ENCODE results near the gene HDLBP.

The HDLBP gene

GRCh38 chr2:241209271-241209670, 106.2 kb downstream of the HDLBP start:
- H3K4me3 ChIP-seq (ENCODE audit: low read length in 2 of 2), result no peak overlapping the region
- H3K9ac ChIP-seq (ENCODE audit: low read length in 2 of 2), result no peak overlapping the region
- no peak overlapping the region for H3K27ac ChIP-seq (ENCODE audit: low read length)
- no peaks in the 10 kb centered on the region for H3K4me1 ChIP-seq (ENCODE audit: control insufficient read depth, insufficient read depth, low read length)
- H3K36me3 ChIP-seq (ENCODE audit: control insufficient read depth in 2 of 2, insufficient read depth in 2 of 2, low read length in 2 of 2), result no peaks in the 10 kb centered on the region
- H3K27me3 ChIP-seq (ENCODE audit: control insufficient read depth in 1 of 2, insufficient read depth in 2 of 2, low read length in 2 of 2), result no peaks in the 10 kb centered on the region
- no peaks in the 10 kb centered on the region for H3K9me3 ChIP-seq (ENCODE audit: control insufficient read depth in 2 of 2, low read length in 2 of 2)

DNA sequence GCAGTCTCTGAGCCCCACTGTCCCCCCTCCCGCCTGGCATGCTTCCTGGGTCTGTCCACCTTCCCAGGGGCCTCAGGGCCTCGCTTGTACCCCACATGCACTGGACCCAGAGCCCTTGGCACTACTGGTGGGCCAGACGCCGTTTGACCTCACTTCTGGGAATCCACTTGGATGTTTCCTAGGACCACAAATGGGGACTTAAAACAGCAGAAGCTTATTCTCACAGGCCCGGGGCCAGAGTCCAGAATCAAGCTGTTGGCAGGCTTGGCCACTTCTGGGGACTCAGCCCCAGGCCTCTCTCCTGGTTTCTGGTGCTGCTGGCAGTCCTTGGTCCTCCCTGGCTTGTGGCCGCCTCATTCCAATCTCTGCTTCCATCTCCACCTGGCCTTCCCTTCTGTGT, 107.4 kb downstream of the HDLBP start:
- Histone ChIP-seq H3K9me3 (ENCODE audit: control insufficient read depth in 2 of 2, low read length in 2 of 2) (no peaks in the 10 kb centered on the region), H3K27ac (ENCODE audit: low read length) (no peak overlapping the region), H3K4me1 (ENCODE audit: control insufficient read depth, insufficient read depth, low read length) (no peaks in the 10 kb centered on the region), H3K4me3 (ENCODE audit: low read length in 2 of 2) (no peak overlapping the region), H3K36me3 (ENCODE audit: control insufficient read depth in 2 of 2, insufficient read depth in 2 of 2, low read length in 2 of 2) (no peaks in the 10 kb centered on the region), H3K27me3 (ENCODE audit: control insufficient read depth in 1 of 2, insufficient read depth in 2 of 2, low read length in 2 of 2) (no peaks in the 10 kb centered on the region), H3K9ac (ENCODE audit: low read length in 2 of 2) (no peak overlapping the region)

GRCh38 chr2:241207641-241208040, 107.8 kb downstream of the HDLBP start:
- Histone ChIP-seq H3K27ac (ENCODE audit: low read length) (no peak overlapping the region), H3K9me3 (ENCODE audit: control insufficient read depth in 2 of 2, low read length in 2 of 2) (no peaks in the 10 kb centered on the region), H3K4me1 (ENCODE audit: control insufficient read depth, insufficient read depth, low read length) (no peaks in the 10 kb centered on the region), H3K4me3 (ENCODE audit: low read length in 2 of 2) (no peak overlapping the region), H3K27me3 (ENCODE audit: control insufficient read depth in 1 of 2, insufficient read depth in 2 of 2, low read length in 2 of 2) (no peaks in the 10 kb centered on the region), H3K9ac (ENCODE audit: low read length in 2 of 2) (no peak overlapping the region), H3K36me3 (ENCODE audit: control insufficient read depth in 2 of 2, insufficient read depth in 2 of 2, low read length in 2 of 2) (no peaks in the 10 kb centered on the region)

DNA sequence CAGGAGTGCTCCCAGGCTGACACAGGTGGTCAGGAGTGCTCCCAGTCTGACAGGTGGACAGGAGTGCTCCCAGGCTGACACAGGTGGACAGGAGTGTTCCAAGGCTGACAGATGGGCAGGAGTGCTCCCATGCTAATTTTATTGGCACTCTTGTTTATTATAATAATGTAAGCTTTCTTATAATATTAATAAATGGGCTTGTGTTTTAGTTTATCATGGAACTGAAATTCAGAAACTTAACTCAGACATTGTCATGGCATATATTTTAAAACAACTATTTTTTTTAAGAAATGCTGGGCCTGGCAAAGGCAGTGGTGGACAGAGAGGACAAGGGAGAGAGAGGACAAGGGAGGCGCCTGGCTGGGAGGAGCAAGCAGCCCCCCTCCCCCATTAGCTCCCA, 108.3 kb downstream of the HDLBP start:
- no peak overlapping the region for H3K9ac ChIP-seq (ENCODE audit: low read length in 2 of 2)
- H3K36me3 ChIP-seq (ENCODE audit: control insufficient read depth in 2 of 2, insufficient read depth in 2 of 2, low read length in 2 of 2), result no peaks in the 10 kb centered on the region
- H3K4me1 ChIP-seq (ENCODE audit: control insufficient read depth, insufficient read depth, low read length), result no peaks in the 10 kb centered on the region
- H3K9me3 ChIP-seq (ENCODE audit: control insufficient read depth in 2 of 2, low read length in 2 of 2), result no peaks in the 10 kb centered on the region
- H3K4me3 ChIP-seq (ENCODE audit: low read length in 2 of 2), result no peak overlapping the region
- H3K27ac ChIP-seq (ENCODE audit: low read length), result no peak overlapping the region
- no peaks in the 10 kb centered on the region for H3K27me3 ChIP-seq (ENCODE audit: control insufficient read depth in 1 of 2, insufficient read depth in 2 of 2, low read length in 2 of 2)

GRCh38 chr2:241205086-241205485, 110.4 kb downstream of the HDLBP start:
- no peak overlapping the region for H3K4me3 ChIP-seq (ENCODE audit: low read length in 2 of 2)

GRCh38 chr2:241204490-241204889, 111.0 kb downstream of the HDLBP start:
- Histone ChIP-seq H3K4me1 (ENCODE audit: control insufficient read depth, insufficient read depth, low read length) (no peaks in the 10 kb centered on the region), H3K9ac (ENCODE audit: low read length in 2 of 2) (no peak overlapping the region), H3K36me3 (ENCODE audit: control insufficient read depth in 2 of 2, insufficient read depth in 2 of 2, low read length in 2 of 2) (no peaks in the 10 kb centered on the region), H3K27me3 (ENCODE audit: control insufficient read depth in 1 of 2, insufficient read depth in 2 of 2, low read length in 2 of 2) (no peaks in the 10 kb centered on the region), H3K9me3 (ENCODE audit: control insufficient read depth in 2 of 2, low read length in 2 of 2) (no peaks in the 10 kb centered on the region), H3K27ac (ENCODE audit: low read length) (no peak overlapping the region), H3K4me3 (ENCODE audit: low read length in 2 of 2) (no peak overlapping the region)

More at GRCh38 chr2:241205086-241205485, 110.4 kb downstream of the HDLBP start:
- H3K27me3 ChIP-seq (ENCODE audit: control insufficient read depth in 1 of 2, insufficient read depth in 2 of 2, low read length in 2 of 2), result no peaks in the 10 kb centered on the region
- H3K36me3 ChIP-seq (ENCODE audit: control insufficient read depth in 2 of 2, insufficient read depth in 2 of 2, low read length in 2 of 2), result no peaks in the 10 kb centered on the region
- no peak overlapping the region for H3K27ac ChIP-seq (ENCODE audit: low read length)
- H3K4me1 ChIP-seq (ENCODE audit: control insufficient read depth, insufficient read depth, low read length), result no peaks in the 10 kb centered on the region
- no peaks in the 10 kb centered on the region for H3K9me3 ChIP-seq (ENCODE audit: control insufficient read depth in 2 of 2, low read length in 2 of 2)
- H3K9ac ChIP-seq (ENCODE audit: low read length in 2 of 2), result no peak overlapping the region

- no peak overlapping the region for H3K27ac ChIP-seq (ENCODE audit: low read length)
- H3K9ac ChIP-seq (ENCODE audit: low read length in 2 of 2), result no peak overlapping the region
- no peaks in the 10 kb centered on the region for H3K36me3 ChIP-seq (ENCODE audit: control insufficient read depth in 2 of 2, insufficient read depth in 2 of 2, low read length in 2 of 2)
- H3K4me3 ChIP-seq (ENCODE audit: low read length in 2 of 2), result no peak overlapping the region
- no peaks in the 10 kb centered on the region for H3K27me3 ChIP-seq (ENCODE audit: control insufficient read depth in 1 of 2, insufficient read depth in 2 of 2, low read length in 2 of 2)
- H3K9me3 ChIP-seq (ENCODE audit: control insufficient read depth in 2 of 2, low read length in 2 of 2), result no peaks in the 10 kb centered on the region
- no peaks in the 10 kb centered on the region for H3K4me1 ChIP-seq (ENCODE audit: control insufficient read depth, insufficient read depth, low read length)
Measured at GRCh38 chr2:241204010-241204384, 111.5 kb downstream of the HDLBP start.

GRCh38 chr2:241203218-241204009, 112.1 kb downstream of the HDLBP start:
- Histone ChIP-seq H3K27ac (ENCODE audit: low read length) (no peak overlapping the region), H3K4me1 (ENCODE audit: control insufficient read depth, insufficient read depth, low read length) (no peaks in the 10 kb centered on the region), H3K9me3 (ENCODE audit: control insufficient read depth in 2 of 2, low read length in 2 of 2) (no peaks in the 10 kb centered on the region), H3K4me3 (ENCODE audit: low read length in 2 of 2) (no peak overlapping the region), H3K9ac (ENCODE audit: low read length in 2 of 2) (no peak overlapping the region), H3K36me3 (ENCODE audit: control insufficient read depth in 2 of 2, insufficient read depth in 2 of 2, low read length in 2 of 2) (no peaks in the 10 kb centered on the region), H3K27me3 (ENCODE audit: control insufficient read depth in 1 of 2, insufficient read depth in 2 of 2, low read length in 2 of 2) (no peaks in the 10 kb centered on the region)

- Histone ChIP-seq H3K36me3 (ENCODE audit: control insufficient read depth in 2 of 2, insufficient read depth in 2 of 2, low read length in 2 of 2) (no peaks in the 10 kb centered on the region), H3K9ac (ENCODE audit: low read length in 2 of 2) (no peak overlapping the region), H3K4me1 (ENCODE audit: control insufficient read depth, insufficient read depth, low read length) (no peaks in the 10 kb centered on the region), H3K27me3 (ENCODE audit: control insufficient read depth in 1 of 2, insufficient read depth in 2 of 2, low read length in 2 of 2) (no peaks in the 10 kb centered on the region), H3K27ac (ENCODE audit: low read length) (no peak overlapping the region), H3K9me3 (ENCODE audit: control insufficient read depth in 2 of 2, low read length in 2 of 2) (no peaks in the 10 kb centered on the region), H3K4me3 (ENCODE audit: low read length in 2 of 2) (no peak overlapping the region)
Measured at GRCh38 chr2:241202681-241203080, 112.8 kb downstream of the HDLBP start.

DNA sequence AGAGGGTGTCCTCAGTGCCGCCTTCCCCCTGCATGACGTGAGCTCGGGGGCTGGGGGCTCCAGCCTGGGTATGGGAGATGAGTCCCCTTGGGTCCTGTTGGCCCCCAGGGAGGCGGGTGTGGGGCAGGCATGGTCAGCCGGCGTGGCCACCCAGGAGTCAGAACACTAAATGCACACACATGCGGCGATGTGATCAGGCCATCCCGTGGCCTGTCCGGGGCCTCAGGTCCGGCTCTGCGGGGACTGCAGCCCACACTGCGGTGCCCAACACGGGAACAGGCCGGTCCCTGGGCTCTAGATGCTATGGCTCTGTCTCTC, 113.2 kb downstream of the HDLBP start:
- Histone ChIP-seq H3K36me3 (ENCODE audit: control insufficient read depth in 2 of 2, insufficient read depth in 2 of 2, low read length in 2 of 2) (no peaks in the 10 kb centered on the region), H3K27me3 (ENCODE audit: control insufficient read depth in 1 of 2, insufficient read depth in 2 of 2, low read length in 2 of 2) (no peaks in the 10 kb centered on the region), H3K27ac (ENCODE audit: low read length) (no peak overlapping the region), H3K4me3 (ENCODE audit: low read length in 2 of 2) (no peak overlapping the region), H3K9me3 (ENCODE audit: control insufficient read depth in 2 of 2, low read length in 2 of 2) (no peaks in the 10 kb centered on the region), H3K9ac (ENCODE audit: low read length in 2 of 2) (no peak overlapping the region), H3K4me1 (ENCODE audit: control insufficient read depth, insufficient read depth, low read length) (no peaks in the 10 kb centered on the region)

- no peak overlapping the region for H3K9ac ChIP-seq (ENCODE audit: low read length in 2 of 2)
- H3K9me3 ChIP-seq (ENCODE audit: control insufficient read depth in 2 of 2, low read length in 2 of 2), result no peaks in the 10 kb centered on the region
- no peak overlapping the region for H3K27ac ChIP-seq (ENCODE audit: low read length)
- no peaks in the 10 kb centered on the region for H3K4me1 ChIP-seq (ENCODE audit: control insufficient read depth, insufficient read depth, low read length)
- no peaks in the 10 kb centered on the region for H3K27me3 ChIP-seq (ENCODE audit: control insufficient read depth in 1 of 2, insufficient read depth in 2 of 2, low read length in 2 of 2)
- no peaks in the 10 kb centered on the region for H3K36me3 ChIP-seq (ENCODE audit: control insufficient read depth in 2 of 2, insufficient read depth in 2 of 2, low read length in 2 of 2)
- no peak overlapping the region for H3K4me3 ChIP-seq (ENCODE audit: low read length in 2 of 2)
Measured at GRCh38 chr2:241201445-241202267, 113.8 kb downstream of the HDLBP start.
